Stimulated activated CD4-positive, alpha-beta T cell treated with anti-CD3 and anti-CD28 coated beads, Interleukin-4, amount 100 ng/mL, for 1 hour (primary cell): ENCODE results near the gene NKAPD1.
"Not testable (repeated sequence)": the region's sequence is repeated elsewhere in the genome, so short reads cannot be mapped to it uniquely, and the experiment has no call there.

Source experiments
- DNase-seq: peaks from one replicate; pipeline ENCODE4 v3.0.0-alpha.2; 2020

NKAPD1 gene

GRCh38 chr11:112073941-112074811 lies at the start of gene NKAPD1, which contains the start of gene PIH1D2:
NKAPD1 (plus strand) TSS chr11:112074299; CDS start chr11:112075575, 1,276 bp downstream.
PIH1D2 (minus strand) TSS chr11:112074017; CDS start chr11:112073174, 843 bp downstream.
- DNase-seq: peak; percentile 72

- peak; percentile 84 for DNase-seq
Measured at GRCh38 chr11:112024773-112025678, 49.1 kb upstream of the NKAPD1 start, which contains the start of gene DLAT. DLAT (plus strand) TSS chr11:112025408; CDS start chr11:112025473, 65 bp downstream.

GRCh38 chr11:112025707-112026106 lies 48.4 kb upstream of the NKAPD1 start:
- no peak for DNase-seq

GRCh38 chr11:112026784-112027410 lies 47.2 kb upstream of the NKAPD1 start:
- DNase-seq: not testable (repeated sequence)

GRCh38 chr11:112029460-112029859 lies 44.6 kb upstream of the NKAPD1 start:
- DNase-seq: no peak

- no peak for DNase-seq
Measured at GRCh38 chr11:112033902-112034301, 40.2 kb upstream of the NKAPD1 start.

- no peak for DNase-seq
Measured at GRCh38 chr11:112037527-112037926, 36.6 kb upstream of the NKAPD1 start.

GRCh38 chr11:112042161-112042960 lies 31.7 kb upstream of the NKAPD1 start:
- no peak for DNase-seq

- no peak for DNase-seq
Measured at GRCh38 chr11:112042961-112043304, 31.2 kb upstream of the NKAPD1 start.

- no peak for DNase-seq
Measured at GRCh38 chr11:112044961-112045360, 29.1 kb upstream of the NKAPD1 start.

GRCh38 chr11:112046647-112047046 lies 27.5 kb upstream of the NKAPD1 start:
- DNase-seq: not testable (repeated sequence)

- DNase-seq: not testable (repeated sequence)
Measured at GRCh38 chr11:112048256-112048655, 25.8 kb upstream of the NKAPD1 start.

GRCh38 chr11:112049777-112050176 lies 24.3 kb upstream of the NKAPD1 start:
- no peak for DNase-seq

GRCh38 chr11:112050721-112051120 lies 23.4 kb upstream of the NKAPD1 start:
- DNase-seq: no peak

GRCh38 chr11:112051768-112052167 lies 22.3 kb upstream of the NKAPD1 start:
- DNase-seq: no peak

GRCh38 chr11:112057170-112057569 lies 16.9 kb upstream of the NKAPD1 start:
- no peak for DNase-seq

GRCh38 chr11:112058103-112058502 lies 16.0 kb upstream of the NKAPD1 start:
- DNase-seq: no peak

GRCh38 chr11:112062923-112063322 lies 11.2 kb upstream of the NKAPD1 start:
- no peak for DNase-seq

- no peak for DNase-seq
Measured at GRCh38 chr11:112082729-112083128, 8.6 kb downstream of the NKAPD1 start.

GRCh38 chr11:112085822-112086421 lies 11.8 kb downstream of the NKAPD1 start:
- DNase-seq: peak; percentile 50

- peak; percentile 91 for DNase-seq
Measured at GRCh38 chr11:112086422-112087191, 12.5 kb downstream of the NKAPD1 start, which contains the start of the genes SDHD and TIMM8B. SDHD (plus strand) TSS chr11:112086873; CDS start chr11:112086908, 35 bp downstream. TIMM8B (minus strand) TSS chr11:112086756; CDS start chr11:112086723, 33 bp downstream.
